Activated T-cell treated with anti-CD3 and anti-CD28 coated beads, Interleukin-2, amount 50 U/mL, for 48 hours (primary cell): ENCODE measurements around the gene BEST2.

Experiments used
- DNase-seq, 2 experiments: peaks; one replicate each; pipeline ENCODE4 v3.0.0-alpha.2; 2020

The BEST2 gene

DNA sequence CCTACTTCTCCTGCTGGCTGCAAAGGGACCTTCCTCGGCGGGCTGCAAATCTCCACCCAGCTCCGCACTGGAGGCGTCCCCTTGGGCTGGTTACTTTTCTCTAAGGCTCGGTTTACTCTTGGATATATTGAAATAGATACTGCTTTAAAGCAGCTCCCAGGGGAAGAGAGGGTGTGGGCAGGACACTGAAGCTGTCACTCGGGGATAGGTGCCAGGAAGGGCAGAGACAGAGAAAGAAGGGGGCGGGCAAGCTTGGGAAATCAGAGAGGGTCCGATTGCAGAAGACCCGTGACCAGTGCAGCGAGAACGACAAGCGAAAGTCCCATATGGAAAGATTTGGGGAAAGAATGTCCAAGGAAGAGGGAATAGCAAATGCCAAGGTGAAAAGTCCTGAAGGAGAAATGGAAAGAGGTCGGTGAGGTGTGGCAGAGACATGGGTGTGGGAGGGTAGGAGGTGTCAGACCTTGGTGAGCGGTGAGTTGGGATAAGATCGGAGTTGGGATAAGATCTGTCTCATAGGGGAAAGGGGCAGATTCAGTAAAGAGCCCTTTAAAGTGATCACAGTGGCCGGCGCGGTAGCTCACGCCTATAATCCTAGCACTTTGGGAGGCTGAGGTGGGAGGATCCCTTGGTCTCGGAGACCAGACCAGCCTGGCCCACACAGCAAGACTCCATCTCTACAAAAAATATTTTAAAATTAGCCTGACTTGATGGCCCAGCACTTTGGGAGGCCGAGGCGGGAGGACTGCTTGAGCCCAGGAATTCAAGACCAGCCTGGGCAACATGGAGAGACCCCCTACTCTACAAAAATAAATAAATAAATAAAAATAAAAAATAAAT, 50.9 kb downstream of the BEST2 start:
- DNase-seq = no peak

DNA sequence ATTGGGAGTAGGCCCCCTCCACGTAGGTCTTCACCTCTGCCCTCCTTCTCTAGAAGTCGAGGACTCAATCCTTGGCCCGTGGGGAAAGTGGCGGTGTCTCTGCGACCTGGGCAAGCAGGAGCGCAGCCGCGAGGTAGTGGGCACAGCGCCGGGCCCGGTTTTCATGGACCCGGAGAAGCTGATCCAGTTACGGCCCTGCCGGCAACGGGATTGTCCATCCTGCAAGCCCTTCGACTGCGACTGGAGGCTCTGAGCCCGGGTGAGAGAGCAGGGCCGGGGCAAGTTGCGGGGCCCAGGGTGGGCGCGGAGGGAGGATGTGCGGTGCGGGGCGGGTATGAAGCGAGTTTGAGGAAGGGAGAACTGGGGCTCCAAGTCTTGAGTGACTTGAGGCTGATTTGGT, 52.5 kb downstream of the BEST2 start:
- no peak for DNase-seq

DNA sequence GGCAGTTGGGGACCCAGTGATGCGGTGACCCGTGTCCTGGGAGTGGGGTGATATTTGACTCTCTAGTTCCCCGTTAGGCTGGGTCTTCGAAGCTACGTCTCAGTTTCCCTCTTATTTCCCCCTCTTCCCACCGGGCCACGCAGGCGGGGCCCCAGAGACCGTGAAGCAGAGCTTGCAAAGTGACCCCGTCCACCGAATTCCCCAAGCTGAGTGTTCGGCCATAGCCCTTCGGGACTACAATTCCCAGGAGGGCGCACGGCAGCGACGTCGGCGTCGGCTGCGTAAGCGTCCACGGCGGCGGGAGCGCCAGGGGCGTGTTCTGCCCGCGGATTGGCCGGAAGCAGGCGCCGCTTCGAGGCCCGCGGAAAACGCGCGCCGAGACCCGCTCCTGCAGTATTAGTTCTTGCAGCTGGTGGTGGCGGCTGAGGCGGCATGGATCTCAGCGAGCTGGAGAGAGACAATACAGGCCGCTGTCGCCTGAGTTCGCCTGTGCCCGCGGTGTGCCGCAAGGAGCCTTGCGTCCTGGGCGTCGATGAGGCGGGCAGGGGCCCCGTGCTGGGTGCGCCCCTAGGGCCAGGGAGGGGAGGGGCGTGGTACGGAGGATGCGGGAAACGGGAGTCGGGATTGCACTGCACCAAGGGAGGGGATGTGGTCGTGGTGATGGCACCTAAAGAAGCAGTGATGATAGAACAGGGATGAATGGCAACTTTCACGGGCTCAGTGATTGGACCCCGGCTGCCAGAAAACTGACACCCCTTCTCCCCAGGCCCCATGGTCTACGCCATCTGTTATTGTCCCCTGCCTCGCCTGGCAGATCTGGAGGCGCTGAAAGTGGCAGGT, 54.9 kb downstream of the BEST2 start, which contains the start of gene RNASEH2A:
Gene RNASEH2A, plus strand, starts transcription at position 343 of the 840 bp plus-strand sequence. Its CDS starts 90 bp downstream, at position 433.
- peak; percentile 91 to 94 for DNase-seq
